Measurements from ENCODE around the gene ABHD14A. TPM values are rescaled to one million over a fixed set of nuclear protein-coding genes. Genes with fewer than 3 reads are reported as not detected.

ABHD14A gene
- total and polyA plus RNA-seq, 9 donors = 11.1 to 17.6 (median 13.9) TPM

GRCh38 chr3:51994530-51994929 is 19.7 kb downstream of the ABHD14A start:
- Histone ChIP-seq H3K27me3 (ENCODE audit: control insufficient read depth, insufficient read depth, low read length) (no peaks in the 10 kb centered on the region), H3K4me3 (ENCODE audit: low read length) (peak overlapping the region; percentile 95)
- no CpG with 5 or more reads among the region's 2 CpGs for WGBS (ENCODE audit: insufficient coverage)

GRCh38 chr3:51995346-51996163 is 20.7 kb downstream of the ABHD14A start, which contains the start of gene RPL29:
Gene RPL29 (minus strand): TSS chr3:51995895. CDS start chr3:51995461, 434 bp downstream.
- Histone ChIP-seq H3K4me1 (ENCODE audit: control insufficient read depth, insufficient read depth, low read length) (peaks cover 14% of the 10 kb centered on the region), H3K36me3 (ENCODE audit: control insufficient read depth, insufficient read depth, low read length) (peaks cover 34% of the 10 kb centered on the region), H3K27ac (ENCODE audit: low read length) (peak within 1 kb of the TSS; percentile 91), H3K9me3 (replicated peaks; ENCODE audit: control insufficient read depth, low read depth, low read length) (no peaks in the 10 kb centered on the region), H3K4me3 (ENCODE audit: low read length) (peak within 1 kb of the TSS; percentile 95), H3K27me3 (ENCODE audit: control insufficient read depth, insufficient read depth, low read length) (no peaks in the 10 kb centered on the region)
- 0% methylated on average over 30 of the region's 40 CpGs for whole genome bisulfite sequencing (ENCODE audit: insufficient coverage)
- peak; percentile 98 for DNase-seq

More at GRCh38 chr3:51994530-51994929, 19.7 kb downstream of the ABHD14A start:
- no peak for DNase-seq
- Histone ChIP-seq H3K27ac (ENCODE audit: low read length) (no peak overlapping the region), H3K4me1 (ENCODE audit: control insufficient read depth, insufficient read depth, low read length) (peaks cover 16% of the 10 kb centered on the region), H3K9me3 (replicated peaks; ENCODE audit: control insufficient read depth, low read depth, low read length) (no peaks in the 10 kb centered on the region), H3K36me3 (ENCODE audit: control insufficient read depth, insufficient read depth, low read length) (peaks cover 36% of the 10 kb centered on the region)

- no peaks in the 10 kb centered on the region for H3K9me3 ChIP-seq (replicated peaks; ENCODE audit: control insufficient read depth, low read depth, low read length)
- 51% methylated on average over 2 of the region's 2 CpGs for WGBS (ENCODE audit: insufficient coverage)
- H3K27ac ChIP-seq (ENCODE audit: low read length) = no peak overlapping the region
- peaks cover 26% of the 10 kb centered on the region for H3K36me3 ChIP-seq (ENCODE audit: control insufficient read depth, insufficient read depth, low read length)
- no peak for DNase-seq
- no peaks in the 10 kb centered on the region for H3K27me3 ChIP-seq (ENCODE audit: control insufficient read depth, insufficient read depth, low read length)
- no peak overlapping the region for H3K4me3 ChIP-seq (ENCODE audit: low read length)
- H3K4me1 ChIP-seq (ENCODE audit: control insufficient read depth, insufficient read depth, low read length) = peaks cover 20% of the 10 kb centered on the region
Measured at GRCh38 chr3:51997172-51997571, 22.3 kb downstream of the ABHD14A start.

DNA sequence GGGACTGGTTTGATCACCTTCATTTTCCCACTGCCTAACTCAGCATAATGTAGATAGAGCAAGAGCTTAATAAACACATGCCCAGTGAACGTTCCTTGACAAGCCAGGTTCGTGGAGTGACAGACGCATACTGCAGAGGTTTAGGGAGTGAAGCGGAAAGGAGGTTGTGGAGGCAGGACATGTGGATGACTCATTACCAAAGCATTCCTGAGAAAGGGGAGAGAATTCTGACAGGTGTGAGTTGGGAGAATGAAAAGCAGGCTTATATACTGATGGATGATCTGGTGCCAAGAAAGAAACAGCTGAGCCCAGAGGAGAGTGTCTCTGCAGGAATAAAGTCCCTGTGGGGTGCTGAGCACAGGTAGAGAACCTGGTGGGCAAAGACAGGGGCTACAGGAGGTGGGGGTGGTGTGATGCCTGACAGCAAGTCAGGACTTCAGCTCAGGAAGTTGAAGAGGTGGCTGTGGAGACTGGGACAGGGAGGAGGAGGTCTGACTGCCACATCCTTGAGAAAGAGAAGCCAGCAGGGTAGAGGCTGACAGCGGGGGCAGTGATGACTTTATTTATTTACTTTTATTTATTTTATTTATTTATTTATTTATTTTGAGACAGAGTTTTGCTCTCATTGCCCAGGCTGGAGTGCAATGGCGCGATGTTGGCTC is 23.2 kb downstream of the ABHD14A start:
- WGBS (ENCODE audit: insufficient coverage) = 46% methylated on average over 5 of the region's 7 CpGs
- Histone ChIP-seq H3K4me3 (ENCODE audit: low read length) (no peak overlapping the region), H3K9me3 (replicated peaks; ENCODE audit: control insufficient read depth, low read depth, low read length) (no peaks in the 10 kb centered on the region), H3K27me3 (ENCODE audit: control insufficient read depth, insufficient read depth, low read length) (no peaks in the 10 kb centered on the region), H3K4me1 (ENCODE audit: control insufficient read depth, insufficient read depth, low read length) (peaks cover 19% of the 10 kb centered on the region), H3K36me3 (ENCODE audit: control insufficient read depth, insufficient read depth, low read length) (peaks cover 17% of the 10 kb centered on the region), H3K27ac (ENCODE audit: low read length) (no peak overlapping the region)
- no peak for DNase-seq

GRCh38 chr3:51998774-51999173 is 23.9 kb downstream of the ABHD14A start:
- WGBS (ENCODE audit: insufficient coverage) = 62% methylated on average over 7 of the region's 7 CpGs
- no peak for DNase-seq

DNA sequence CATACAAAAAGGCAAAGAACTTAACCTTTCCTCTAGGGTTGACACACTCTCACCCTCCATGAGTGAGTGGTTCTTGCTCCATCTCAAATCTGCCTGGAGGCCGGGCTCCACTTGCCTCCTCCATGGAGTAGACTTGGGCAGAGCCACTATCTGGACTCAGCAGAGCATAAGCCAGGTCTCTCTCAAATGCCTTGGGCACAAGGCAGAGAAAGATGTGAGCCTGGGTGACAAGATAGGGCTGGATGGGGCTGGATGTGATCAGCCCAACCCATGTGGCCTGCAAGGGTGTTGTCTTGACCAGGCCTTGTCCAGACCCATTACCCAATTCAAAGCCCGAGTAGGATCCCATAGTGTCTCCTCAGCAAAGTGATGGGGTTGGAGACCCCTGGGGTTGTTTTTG is 25.0 kb downstream of the ABHD14A start:
- Histone ChIP-seq H3K27me3 (ENCODE audit: control insufficient read depth, insufficient read depth, low read length) (peaks cover 2% of the 10 kb centered on the region), H3K4me1 (ENCODE audit: control insufficient read depth, insufficient read depth, low read length) (peaks cover 23% of the 10 kb centered on the region), H3K9me3 (replicated peaks; ENCODE audit: control insufficient read depth, low read depth, low read length) (no peaks in the 10 kb centered on the region), H3K4me3 (ENCODE audit: low read length) (no peak overlapping the region), H3K27ac (ENCODE audit: low read length) (no peak overlapping the region), H3K36me3 (ENCODE audit: control insufficient read depth, insufficient read depth, low read length) (peaks cover 2% of the 10 kb centered on the region)
- WGBS (ENCODE audit: insufficient coverage) = 90% methylated on average over 2 of the region's 2 CpGs
- DNase-seq = no peak

More at GRCh38 chr3:51998774-51999173, 23.9 kb downstream of the ABHD14A start:
- Histone ChIP-seq H3K36me3 (ENCODE audit: control insufficient read depth, insufficient read depth, low read length) (peaks cover 12% of the 10 kb centered on the region), H3K4me1 (ENCODE audit: control insufficient read depth, insufficient read depth, low read length) (peaks cover 22% of the 10 kb centered on the region), H3K4me3 (ENCODE audit: low read length) (no peak overlapping the region), H3K27ac (ENCODE audit: low read length) (no peak overlapping the region), H3K27me3 (ENCODE audit: control insufficient read depth, insufficient read depth, low read length) (no peaks in the 10 kb centered on the region), H3K9me3 (replicated peaks; ENCODE audit: control insufficient read depth, low read depth, low read length) (no peaks in the 10 kb centered on the region)

DNA sequence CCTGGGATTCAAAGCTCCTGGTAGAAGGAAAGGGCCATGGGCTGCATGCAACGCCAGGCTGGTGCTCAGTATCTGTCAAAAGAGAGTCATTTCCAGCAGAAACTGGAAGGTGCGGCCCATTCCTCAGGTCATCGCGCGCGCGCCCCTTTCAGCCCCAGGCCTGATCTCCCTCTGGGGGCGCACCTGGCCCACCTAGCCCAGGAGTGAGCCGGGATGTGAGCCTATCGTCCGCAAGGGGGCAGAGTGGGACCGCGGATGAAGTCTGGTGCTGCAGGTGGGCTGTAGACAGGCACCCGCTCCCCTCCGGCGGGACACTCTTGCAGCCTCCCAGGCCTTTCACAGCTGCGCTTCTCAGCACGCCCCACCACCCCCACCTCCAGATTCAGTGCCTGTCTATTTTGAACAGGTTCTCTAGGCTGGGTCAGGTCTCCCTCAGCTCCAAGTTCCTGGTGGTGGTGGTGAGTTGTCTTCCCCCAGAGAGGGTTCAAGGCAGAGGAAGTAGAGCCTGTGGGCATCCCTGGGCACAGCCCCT is 26.6 kb downstream of the ABHD14A start:
- H3K9me3 ChIP-seq (replicated peaks; ENCODE audit: control insufficient read depth, low read depth, low read length) = no peaks in the 10 kb centered on the region
- WGBS (ENCODE audit: insufficient coverage) = 2% methylated on average over 15 of the region's 18 CpGs

DNA sequence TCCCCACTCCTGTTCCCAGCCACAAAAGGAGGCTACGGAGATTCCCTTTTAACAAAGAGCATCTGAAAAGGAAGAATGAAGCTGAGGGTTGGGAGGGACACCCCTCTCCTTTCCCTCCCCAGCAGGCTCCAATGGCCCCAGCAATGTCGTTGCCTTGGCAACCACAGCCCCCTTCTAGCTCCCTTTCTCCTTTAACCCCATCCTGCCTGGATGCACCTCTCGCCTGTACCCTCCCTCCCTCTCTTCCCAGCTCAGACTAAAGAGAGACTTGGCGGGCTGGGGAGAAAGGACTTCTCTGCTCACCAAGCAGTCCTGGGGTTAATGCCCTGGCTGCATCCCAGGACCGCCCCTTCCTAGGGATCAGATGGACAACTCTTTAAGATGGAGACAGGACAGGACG is 27.9 kb downstream of the ABHD14A start:
- Histone ChIP-seq H3K4me1 (ENCODE audit: control insufficient read depth, insufficient read depth, low read length) (peaks cover 42% of the 10 kb centered on the region), H3K4me3 (ENCODE audit: low read length) (no peak overlapping the region), H3K27ac (ENCODE audit: low read length) (no peak overlapping the region), H3K27me3 (ENCODE audit: control insufficient read depth, insufficient read depth, low read length) (peaks cover 2% of the 10 kb centered on the region), H3K36me3 (ENCODE audit: control insufficient read depth, insufficient read depth, low read length) (no peaks in the 10 kb centered on the region), H3K9me3 (replicated peaks; ENCODE audit: control insufficient read depth, low read depth, low read length) (no peaks in the 10 kb centered on the region)
- no peak for DNase-seq
- WGBS (ENCODE audit: insufficient coverage) = no CpG with 5 or more reads among the region's 6 CpGs

More for the DNA sequence above, 26.6 kb downstream of the ABHD14A start:
- DNase-seq = peak; percentile 78
- Histone ChIP-seq H3K27me3 (ENCODE audit: control insufficient read depth, insufficient read depth, low read length) (peaks cover 2% of the 10 kb centered on the region), H3K27ac (ENCODE audit: low read length) (no peak overlapping the region), H3K4me1 (ENCODE audit: control insufficient read depth, insufficient read depth, low read length) (peaks cover 38% of the 10 kb centered on the region), H3K36me3 (ENCODE audit: control insufficient read depth, insufficient read depth, low read length) (no peaks in the 10 kb centered on the region), H3K4me3 (ENCODE audit: low read length) (no peak overlapping the region)

DNA sequence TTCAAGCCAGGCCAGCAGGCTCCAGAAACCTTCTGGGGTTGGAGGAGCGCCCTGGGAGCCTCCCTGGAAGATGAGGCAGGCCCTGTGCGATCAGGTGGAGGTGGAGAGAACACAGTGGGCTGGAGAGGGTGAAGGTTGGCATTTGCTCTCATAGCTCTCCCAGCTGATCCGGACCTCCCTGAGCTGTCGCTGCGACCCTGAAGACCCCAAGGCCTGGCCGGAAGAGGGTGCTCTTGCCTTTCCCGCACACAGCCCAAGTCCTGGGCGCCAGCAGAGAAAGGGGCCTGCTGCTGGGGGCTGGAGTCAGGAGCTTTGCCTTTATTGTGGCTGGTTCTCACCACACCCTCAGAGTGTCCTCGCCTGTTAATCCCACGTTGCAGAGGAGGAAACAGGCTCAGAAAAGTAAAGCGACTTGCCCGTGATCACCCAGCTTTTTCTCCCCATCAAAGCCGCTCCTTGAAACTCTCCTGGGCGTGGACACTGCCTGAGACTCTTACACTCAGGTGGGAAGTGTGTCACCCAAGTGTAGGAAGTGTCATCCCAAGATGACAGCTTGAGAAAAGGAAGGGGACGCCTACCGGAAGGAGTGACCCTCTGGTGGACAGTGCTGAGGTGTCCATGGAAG is 29.4 kb downstream of the ABHD14A start:
- Histone ChIP-seq H3K27ac (ENCODE audit: low read length) (no peak overlapping the region), H3K9me3 (replicated peaks; ENCODE audit: control insufficient read depth, low read depth, low read length) (no peaks in the 10 kb centered on the region), H3K4me3 (ENCODE audit: low read length) (no peak overlapping the region), H3K27me3 (ENCODE audit: control insufficient read depth, insufficient read depth, low read length) (peaks cover 2% of the 10 kb centered on the region), H3K36me3 (ENCODE audit: control insufficient read depth, insufficient read depth, low read length) (no peaks in the 10 kb centered on the region), H3K4me1 (ENCODE audit: control insufficient read depth, insufficient read depth, low read length) (peaks cover 42% of the 10 kb centered on the region)
- DNase-seq = peak; percentile 88
- 16% methylated on average over 10 of the region's 16 CpGs for WGBS (ENCODE audit: insufficient coverage)

All from muscle of leg (tissue), 11 donors.